Activated CD8-positive, alpha-beta memory T cell treated with anti-CD3 and anti-CD28 coated beads for 36 hours (primary cell): ENCODE data around the gene CBFA2T2. TPM values are rescaled to one million over a fixed set of nuclear protein-coding genes. Genes with fewer than 3 reads are reported as not detected.
"Not testable (repeated sequence)": the region's sequence is repeated elsewhere in the genome, so short reads cannot be mapped to it uniquely, and the experiment has no call there.

Source experiments
- CTCF ChIA-PET: fragments of 350-600 bp; sonication (Branson Sonifier 250); formaldehyde crosslinking; loops from one replicate; lab custom pipeline; 2021; ENCODE audit warnings: antibody characterized with exemption; lab: Charles Lee
- POLR2A ChIA-PET: fragments of 350-600 bp; sonication (Branson Sonifier 250); formaldehyde crosslinking; loops from one replicate; lab custom pipeline; 2021; ENCODE audit warnings: antibody characterized with exemption; lab: Charles Lee
- total RNA-seq, 2 experiments: library from RNA; stranded (reverse); gene quantifications; one replicate each; pipeline ENCODE4 v1.2.3, GENCODE V29; 2021

Gene CBFA2T2
- total RNA-seq, 2 experiments from 2014 or later: 7.1 to 7.4 TPM

DNA sequence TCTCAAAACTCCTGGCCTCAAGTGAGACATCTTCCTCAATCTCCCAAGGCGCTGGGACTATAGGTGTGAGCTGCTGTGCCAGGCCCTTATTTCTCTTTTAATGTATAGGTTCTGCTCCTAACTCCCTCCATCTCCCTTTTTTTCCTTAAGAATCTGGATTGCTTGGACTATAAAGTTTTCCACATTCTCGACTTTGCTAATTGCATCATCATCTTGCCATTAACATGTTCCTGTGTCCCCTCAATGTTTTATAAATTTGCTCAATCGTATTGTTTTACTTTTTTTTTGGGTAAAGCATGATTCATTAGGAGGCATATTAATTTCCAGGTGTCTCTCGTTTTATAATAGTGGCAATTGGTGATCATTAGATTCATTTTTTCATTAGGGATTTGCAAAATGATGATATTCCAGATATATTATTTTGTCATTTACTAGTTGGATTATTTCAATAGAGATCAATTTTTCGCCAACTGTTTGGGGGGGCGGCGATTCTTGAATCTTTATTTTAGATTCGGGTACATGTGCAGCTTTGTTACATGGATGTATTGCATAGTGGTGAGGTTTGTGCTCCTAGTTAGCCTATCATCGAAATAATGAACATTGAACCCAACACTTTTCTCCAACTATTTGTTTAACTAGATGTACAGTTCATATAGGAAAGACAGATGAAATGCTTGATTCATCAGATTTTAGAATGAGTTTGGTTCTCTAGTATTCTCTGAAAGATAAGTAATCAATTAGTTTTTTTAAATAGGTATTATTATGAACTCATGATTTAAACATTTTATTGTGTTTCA is 68.7 kb downstream of the CBFA2T2 start:
- ChIA-PET POLR2A (interaction anchor here (0.6 kb wide), 1 partner anchor 68 kb away, joined by 4 read pairs; no protein-coding TSS in a partner anchor), CTCF (no interaction called here)

DNA sequence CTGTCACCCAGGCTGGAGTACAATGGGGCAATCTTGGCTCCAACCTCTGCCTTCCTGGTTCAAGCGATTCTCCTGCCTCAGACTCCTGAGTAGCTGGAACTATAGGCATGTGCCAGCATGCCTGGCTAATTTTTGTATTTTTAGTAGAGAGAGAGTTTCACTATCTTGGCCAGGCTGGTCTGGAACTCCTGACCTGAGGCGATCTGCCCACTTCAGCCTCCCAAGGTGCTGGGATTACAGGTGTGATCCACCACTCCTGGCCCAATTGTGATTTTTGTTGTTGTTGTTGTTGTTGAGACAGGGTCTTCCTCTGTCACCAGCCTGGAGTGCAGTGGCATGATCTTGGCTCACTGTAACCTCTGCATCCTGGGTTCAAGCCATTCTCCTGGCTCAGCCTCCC is 69.3 kb downstream of the CBFA2T2 start:
- ChIA-PET CTCF (interaction anchor here (0.5 kb wide), 1 partner anchor 83 kb away, joined by 3 read pairs; no protein-coding TSS in a partner anchor), POLR2A (interaction anchor here (0.6 kb wide), 1 partner anchor 69 kb away, joined by 4 read pairs; no protein-coding TSS in a partner anchor)

DNA sequence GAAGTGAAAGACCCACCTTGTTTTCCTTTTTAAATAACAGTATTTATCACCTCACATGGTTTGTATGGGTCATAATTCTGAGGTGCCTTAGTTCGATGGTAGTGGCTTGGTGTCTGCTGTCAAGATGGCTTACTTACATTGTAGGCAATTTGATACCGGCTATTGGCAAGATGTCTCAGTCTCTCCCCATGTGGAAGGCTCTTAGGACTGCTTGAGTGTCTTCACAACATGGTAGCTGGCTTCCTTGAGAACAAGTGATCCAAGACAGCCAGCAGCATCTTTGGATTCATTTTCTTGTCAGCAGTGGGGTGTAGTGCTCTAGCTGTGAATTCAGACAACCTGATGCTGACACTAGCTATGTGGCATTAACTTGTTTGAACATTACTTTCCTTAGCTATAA is 70.1 kb downstream of the CBFA2T2 start:
- CTCF ChIA-PET: no interaction called here

GRCh38 chr20:33561053-33561452 is 71.2 kb downstream of the CBFA2T2 start:
- POLR2A ChIA-PET, CTCF ChIA-PET: not testable (repeated sequence)

More for the DNA sequence above, 70.1 kb downstream of the CBFA2T2 start:
- POLR2A ChIA-PET: no interaction called here

- ChIA-PET CTCF (no interaction called here), POLR2A (no interaction called here)
These were observed 72.1 kb downstream of the CBFA2T2 start for GRCh38 chr20:33561692-33562601.

DNA sequence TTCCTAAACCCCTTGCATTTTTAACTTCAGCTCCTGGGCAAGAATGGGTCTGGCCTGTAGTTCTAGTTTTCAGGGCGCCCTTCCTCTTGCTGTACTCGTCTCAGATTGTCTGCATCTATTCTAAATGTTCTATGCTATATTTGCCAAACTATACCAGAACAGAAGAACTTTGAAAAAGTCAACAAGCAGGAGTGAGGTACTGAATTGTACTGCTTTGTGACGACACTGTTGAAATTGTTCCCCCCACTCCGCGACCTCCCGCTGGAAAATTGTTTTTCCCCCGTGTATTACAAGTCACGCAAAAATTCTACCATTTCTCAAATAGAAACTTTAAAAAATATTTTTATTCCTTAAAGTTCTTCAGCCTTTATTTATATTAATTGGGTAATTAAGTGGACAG is 73.9 kb downstream of the CBFA2T2 start:
- ChIA-PET POLR2A (no interaction called here), CTCF (no interaction called here)

GRCh38 chr20:33566781-33567603 is 77.1 kb downstream of the CBFA2T2 start:
- ChIA-PET POLR2A (no interaction called here), CTCF (no interaction called here)

- CTCF ChIA-PET: no interaction called here
- POLR2A ChIA-PET: no interaction called here
These were observed 78.1 kb downstream of the CBFA2T2 start for GRCh38 chr20:33567949-33568348.

GRCh38 chr20:33568378-33568777 is 78.5 kb downstream of the CBFA2T2 start:
- ChIA-PET CTCF (no interaction called here), POLR2A (no interaction called here)

DNA sequence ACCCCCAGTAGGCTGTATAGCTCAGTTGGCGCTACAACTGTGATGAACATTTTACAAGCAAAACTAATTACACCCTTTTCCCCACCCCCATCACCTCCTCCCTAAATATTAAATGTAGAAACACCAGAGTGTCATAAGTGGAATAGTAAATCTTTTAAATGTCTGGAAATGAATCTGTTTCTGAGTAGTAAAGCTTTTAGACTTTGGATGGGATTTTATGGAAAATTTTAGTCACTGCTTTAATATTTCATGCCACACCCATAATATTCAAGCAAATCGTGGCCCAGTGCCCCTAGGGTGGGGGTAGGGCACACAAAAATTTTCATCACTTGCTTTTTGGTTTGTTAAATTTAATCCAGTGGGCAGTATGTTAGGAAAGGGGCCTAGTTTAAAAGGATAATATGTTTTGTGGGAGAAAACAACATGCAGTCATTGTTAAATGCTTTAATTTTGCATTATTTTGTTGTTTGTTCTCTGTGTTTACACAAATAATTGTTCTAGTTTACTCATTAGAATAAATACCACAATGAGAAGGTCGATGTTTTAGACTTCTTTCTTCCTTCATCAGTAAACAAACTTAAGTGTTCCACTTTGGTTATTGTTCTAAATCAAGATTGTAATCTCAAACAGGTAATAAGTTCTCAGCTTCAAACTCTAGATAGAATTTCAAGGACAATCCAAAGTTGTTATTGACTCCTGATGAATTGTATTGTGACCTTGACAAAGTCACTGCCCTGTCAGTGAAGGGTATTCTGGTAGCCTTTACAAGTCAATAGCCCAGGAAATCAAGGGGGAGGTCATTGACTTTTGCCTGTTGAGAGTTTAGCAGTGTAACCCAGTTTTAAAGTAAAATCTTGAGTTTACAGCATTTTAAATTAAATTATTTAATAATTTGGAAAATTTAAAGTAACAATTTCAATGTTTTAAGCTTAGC is 79.2 kb downstream of the CBFA2T2 start:
- ChIA-PET POLR2A (no interaction called here), CTCF (interaction anchor here (0.5 to 0.6 kb wide), 2 partner anchors 49 to 109 kb away, joined by 3 read pairs; no protein-coding TSS in a partner anchor)

DNA sequence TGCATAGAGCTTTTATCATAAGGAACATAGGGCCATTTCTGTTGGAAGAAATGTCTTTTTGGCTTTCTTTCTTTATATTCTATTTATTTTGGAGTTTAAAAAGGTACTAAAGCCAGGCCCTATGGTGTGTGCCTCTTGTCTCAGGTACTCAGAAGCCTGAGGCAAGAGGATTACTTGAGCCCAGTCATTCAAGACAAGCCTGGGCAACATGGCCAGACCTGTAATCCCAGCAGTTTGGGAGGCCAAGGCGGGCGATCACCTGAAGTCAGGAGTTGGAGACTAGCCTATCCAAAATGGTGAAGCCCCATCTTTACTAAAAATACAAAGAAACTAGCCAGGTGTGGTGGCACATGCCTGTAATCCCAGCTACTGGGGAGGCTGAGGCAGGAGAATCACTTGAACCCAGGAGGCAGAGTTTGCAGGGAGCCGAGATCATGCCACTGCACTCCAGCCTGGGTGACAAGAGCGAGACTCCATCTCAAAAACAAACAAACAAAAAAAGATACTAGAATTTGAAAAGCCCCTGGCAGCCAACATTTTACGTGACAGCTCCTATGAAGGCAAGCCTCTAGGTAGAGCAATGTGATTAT is 80.0 kb downstream of the CBFA2T2 start:
- ChIA-PET CTCF (interaction anchor here (0.5 to 0.6 kb wide), 2 partner anchors 48 to 110 kb away, joined by 3 read pairs; no protein-coding TSS in a partner anchor), POLR2A (no interaction called here)

- ChIA-PET CTCF (no interaction called here), POLR2A (no interaction called here)
These were observed 80.8 kb downstream of the CBFA2T2 start for GRCh38 chr20:33570743-33571142.

GRCh38 chr20:33573268-33573667 is 83.4 kb downstream of the CBFA2T2 start:
- CTCF ChIA-PET, POLR2A ChIA-PET: not testable (repeated sequence)

DNA sequence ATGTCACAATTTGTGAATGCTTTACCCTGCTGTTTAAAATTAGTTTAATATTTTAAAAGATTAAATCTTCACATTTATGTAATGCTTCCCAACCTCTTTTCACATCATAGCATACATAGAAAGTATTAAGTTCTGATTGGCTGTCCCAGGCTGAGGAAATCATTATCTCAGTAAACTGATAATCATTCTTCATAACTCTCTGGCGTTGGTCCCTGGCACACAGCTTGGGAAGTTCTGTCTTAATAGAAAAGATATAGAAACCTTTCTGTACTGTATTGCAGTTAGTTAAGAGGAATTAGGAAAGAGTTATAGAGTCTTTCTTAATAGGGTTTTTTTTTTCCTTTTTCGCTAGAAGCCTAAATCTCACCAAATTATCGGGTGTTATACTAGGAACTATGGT is 85.4 kb downstream of the CBFA2T2 start:
- ChIA-PET POLR2A (interaction anchor here (0.7 kb wide), 1 partner anchor 244 kb away, joined by 3 read pairs; no protein-coding TSS in a partner anchor), CTCF (interaction anchor here (0.7 kb wide), 1 partner anchor 83 kb away, joined by 3 read pairs; no protein-coding TSS in a partner anchor)

DNA sequence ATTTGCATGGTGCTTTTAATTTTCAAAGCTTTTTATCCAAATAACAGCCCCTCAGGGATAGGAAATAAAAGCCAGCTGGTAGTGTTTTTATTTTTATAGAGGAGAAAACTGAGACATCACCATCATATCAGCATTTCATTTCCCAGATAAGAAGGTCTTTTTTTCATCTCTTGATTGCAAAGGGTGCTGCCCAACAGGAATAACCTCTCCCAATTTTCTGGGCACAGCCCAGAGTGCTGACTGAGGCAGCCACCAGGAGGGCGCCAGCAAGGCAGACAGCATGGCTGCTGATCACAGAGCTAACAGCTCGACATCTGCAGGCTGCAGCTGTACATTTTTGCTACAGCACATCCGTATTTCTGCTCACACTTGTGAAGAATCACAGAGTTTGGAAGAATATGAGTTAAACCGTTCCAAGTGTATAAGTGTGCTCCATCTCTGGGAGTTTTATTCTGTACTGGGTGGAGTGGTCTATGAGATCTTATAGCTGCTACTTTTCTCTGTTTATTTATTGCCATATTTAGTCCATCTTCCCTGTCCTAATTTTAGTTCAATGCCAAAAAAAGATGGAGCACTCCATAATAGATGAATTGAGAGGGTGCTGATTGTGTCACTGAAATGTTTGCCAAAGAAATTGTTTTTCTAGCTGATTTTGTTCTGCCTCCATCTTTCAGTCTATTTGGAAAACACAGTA is 86.7 kb downstream of the CBFA2T2 start:
- POLR2A ChIA-PET: no interaction called here

GRCh38 chr20:33578510-33578909 is 88.6 kb downstream of the CBFA2T2 start:
- ChIA-PET POLR2A (no interaction called here), CTCF (no interaction called here)

More for the DNA sequence above, 86.7 kb downstream of the CBFA2T2 start:
- CTCF ChIA-PET: no interaction called here

DNA sequence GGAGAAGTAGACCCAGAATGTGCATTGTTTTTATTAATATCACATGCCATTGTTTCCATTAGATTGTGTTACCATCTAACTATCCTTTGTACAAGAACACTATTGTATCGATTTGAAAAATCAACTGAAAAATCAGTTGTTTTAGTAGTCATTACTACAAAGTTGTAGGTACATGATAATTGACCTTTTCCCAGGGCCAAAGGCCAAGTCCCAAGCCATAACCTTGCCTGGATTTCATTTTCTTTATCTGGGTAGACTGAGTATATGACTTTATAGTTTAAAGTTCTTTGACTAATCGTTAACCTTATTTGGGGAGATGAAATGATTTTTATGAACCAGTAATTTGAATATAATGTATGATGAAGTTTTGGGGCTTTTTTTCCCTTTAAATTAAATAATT is 93.2 kb downstream of the CBFA2T2 start:
- POLR2A ChIA-PET: no interaction called here
- CTCF ChIA-PET: no interaction called here
